GM10847 (cell line): Measurements from ENCODE around the gene GPANK1.

Experiments used
- POLR2A ChIP-seq: IDR thresholded peaks from 2 replicates; pipeline ENCODE4 v1.6.1; 2011; ENCODE audit not compliant: insufficient read length; ENCODE audit errors: extremely low read depth

GPANK1 gene

DNA sequence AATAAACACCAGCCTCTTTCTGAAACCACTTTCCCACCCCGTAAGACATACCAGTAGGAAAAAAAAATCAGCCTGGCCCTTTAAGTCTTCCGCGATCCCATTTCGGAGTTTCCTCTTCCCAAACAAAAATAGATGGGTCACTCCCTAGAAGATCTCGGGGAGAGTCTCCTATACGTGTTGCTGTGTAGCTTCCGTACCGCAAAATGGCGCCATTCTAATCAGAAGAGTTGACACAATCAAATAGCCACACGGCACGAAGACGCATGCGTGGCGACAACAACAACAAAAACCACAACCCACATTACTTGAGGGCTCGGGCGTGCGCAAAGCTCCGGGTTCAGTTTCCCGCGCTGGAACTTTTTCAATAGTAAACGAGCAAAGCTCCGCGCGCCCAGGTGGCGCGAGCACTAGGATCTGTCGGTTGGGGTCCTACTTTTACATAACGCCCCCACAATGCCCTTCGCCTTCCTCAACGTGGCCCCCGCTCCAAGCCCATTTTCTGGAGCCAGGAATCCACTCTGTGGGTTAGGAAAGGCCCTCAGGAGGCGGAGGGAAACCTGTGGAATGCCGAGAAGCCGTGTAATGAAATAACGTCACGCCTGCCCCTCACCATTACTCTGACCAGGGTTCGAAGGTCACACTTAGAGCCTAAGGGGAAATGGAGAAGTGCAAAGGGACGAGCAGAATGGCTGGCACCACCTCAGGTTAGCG lies at the start of gene GPANK1:
GPANK1 (minus strand) TSS at position 208 of the 711 bp plus-strand sequence. CDS start 519 bp downstream, outside the sequence.
- TF ChIP-seq POLR2A = peak; percentile 36

DNA sequence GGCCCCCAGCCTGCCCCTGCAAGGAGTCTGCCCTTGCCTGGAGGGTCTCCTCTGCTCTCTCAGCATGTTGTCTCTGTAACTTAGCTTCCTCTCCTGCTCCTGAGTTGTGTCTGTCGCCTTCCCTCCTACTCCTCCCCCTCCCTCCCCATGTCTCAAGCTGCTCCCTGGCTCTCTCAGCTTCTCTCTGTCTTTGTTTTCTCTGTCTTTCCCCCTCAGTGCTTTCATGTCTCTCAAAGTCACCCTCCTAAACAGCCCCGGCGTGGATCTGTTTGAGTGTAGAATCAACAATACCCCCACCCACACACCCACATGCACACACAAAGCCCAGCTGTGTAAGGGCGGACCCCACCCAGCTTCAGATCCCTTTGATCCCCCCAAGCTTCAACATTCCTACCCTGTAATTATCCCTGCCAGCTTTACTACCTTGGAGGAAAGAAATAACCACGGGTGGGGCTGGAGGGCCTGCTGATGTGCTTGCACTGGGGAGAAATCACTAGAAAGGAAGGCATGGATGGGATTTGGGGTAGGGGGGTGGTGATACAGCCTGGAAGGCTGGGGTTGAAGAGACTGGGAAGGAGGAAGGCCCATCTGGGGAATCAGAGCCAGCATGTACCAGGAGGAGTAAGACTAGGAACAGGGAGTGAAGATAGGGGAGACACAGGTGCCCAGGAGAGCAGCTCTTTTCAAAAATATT lies 49.3 kb upstream of the GPANK1 start:
- no peak for TF ChIP-seq POLR2A

DNA sequence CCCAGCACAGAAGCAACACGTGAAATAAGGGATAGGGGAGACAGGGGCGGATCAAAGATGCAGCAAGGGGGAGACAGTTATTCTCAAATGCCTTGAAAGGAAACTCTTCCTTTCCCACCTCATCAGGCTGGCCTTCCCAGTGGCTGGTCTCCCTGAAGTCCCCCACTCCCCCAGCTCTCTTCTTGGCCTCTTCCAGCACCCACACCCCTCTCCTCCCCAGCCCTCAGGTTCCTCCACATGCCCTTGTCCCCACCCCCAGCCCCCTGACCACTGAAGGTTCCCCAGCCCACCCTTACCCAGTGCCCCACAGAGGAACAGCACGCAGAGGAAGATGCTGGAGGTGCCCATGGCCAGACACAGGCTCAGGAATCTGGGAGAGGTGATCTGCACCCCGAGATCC lies 48.7 kb upstream of the GPANK1 start:
- TF ChIP-seq POLR2A = no peak

DNA sequence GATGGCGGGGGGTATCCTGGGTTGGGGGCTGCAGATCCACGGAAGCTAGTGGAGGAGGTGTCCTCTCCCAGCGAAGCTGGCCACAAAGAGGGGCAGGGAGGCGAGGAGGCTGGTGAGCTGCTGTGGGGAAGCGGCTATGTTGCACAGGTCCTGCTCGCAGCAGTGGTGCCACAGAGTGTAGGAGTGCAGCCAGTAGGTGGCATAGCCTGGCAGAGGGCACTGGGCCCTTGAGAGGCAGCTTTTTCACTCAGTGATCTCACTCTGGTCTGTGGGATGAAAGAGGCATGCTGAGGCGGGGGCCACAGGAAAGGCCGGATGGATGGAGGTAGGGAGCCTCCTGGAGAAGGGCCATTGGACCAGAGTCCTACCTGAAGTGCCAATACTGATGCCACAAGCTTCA lies 47.5 kb upstream of the GPANK1 start:
- TF ChIP-seq POLR2A = no peak

GRCh38 chr6:31711233-31711632 lies 46.4 kb upstream of the GPANK1 start:
- no peak for TF ChIP-seq POLR2A

- TF ChIP-seq POLR2A = no peak
Measured at GRCh38 chr6:31710523-31711219, 45.9 kb upstream of the GPANK1 start.

DNA sequence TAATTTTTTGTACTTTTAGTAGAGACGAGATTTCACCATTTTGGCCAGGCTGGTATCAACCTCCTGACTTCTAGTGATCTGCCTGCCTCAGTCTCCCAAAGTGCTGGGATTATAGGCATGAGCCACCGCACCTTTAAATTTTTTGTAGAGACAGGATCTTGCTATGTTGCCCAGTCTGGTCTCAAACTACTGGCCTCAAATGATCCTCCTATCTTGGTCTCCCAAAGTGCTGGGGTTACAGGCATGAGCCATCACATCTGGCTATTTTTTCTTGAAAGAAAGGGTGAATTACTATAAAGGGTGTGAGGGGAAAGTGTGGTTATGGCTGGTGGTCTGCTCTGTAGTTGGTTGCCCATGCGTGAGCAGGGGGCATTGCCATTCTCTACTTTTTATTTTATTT lies 43.4 kb upstream of the GPANK1 start:
- TF ChIP-seq POLR2A = no peak

DNA sequence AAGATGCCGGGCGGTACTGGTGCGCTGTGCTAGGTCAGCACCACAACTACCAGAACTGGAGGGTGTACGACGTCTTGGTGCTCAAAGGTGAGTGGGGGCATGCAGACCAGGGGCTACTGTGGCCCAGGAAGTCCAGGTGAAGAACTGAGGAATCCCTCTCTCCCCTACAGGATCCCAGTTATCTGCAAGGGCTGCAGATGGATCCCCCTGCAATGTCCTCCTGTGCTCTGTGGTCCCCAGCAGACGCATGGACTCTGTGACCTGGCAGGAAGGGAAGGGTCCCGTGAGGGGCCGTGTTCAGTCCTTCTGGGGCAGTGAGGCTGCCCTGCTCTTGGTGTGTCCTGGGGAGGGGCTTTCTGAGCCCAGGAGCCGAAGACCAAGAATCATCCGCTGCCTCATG lies 42.9 kb upstream of the GPANK1 start:
- TF ChIP-seq POLR2A = no peak

DNA sequence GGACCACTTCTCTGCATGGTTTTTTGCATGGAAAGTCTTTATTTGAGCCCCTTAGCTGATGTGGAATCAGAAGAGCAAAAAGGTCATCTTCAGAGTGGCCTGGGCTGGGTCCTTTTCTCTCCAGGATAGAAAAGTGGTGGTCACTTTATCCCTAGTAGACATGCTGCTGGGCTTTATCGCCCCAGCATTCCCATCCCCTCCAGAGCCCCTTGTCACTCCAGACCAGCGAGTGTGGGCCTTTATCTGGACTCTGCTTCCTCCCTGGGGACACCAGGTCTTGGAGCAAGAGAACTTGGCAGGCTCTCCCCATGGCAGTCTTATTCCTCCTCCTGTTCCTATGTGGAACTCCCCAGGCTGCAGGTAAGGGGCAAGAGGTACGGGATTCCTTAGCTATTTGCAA lies 41.8 kb upstream of the GPANK1 start, which contains the start of gene LY6G6F:
LY6G6F (plus strand) TSS at position 268 of the 400 bp plus-strand sequence; CDS start at position 309, 41 bp downstream.
- TF ChIP-seq POLR2A = no peak

DNA sequence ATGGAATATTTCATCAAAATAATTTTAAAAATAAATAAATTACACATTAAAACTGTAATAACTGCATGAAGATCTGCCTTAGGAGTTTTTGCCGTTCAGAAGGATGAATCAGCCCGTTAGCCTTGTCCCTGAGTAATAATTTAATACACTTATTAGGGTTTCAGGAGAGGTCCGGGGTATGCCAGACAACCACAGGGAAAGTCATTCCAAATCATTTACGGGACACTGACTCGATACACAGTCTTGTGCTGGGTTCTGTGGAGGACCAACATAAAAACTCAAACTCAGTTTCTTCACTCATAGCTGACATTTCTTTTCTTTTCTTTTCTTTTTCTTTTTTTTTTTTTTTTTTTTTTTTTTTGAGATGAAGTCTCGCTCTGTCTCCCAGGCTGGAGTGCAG lies 41.1 kb upstream of the GPANK1 start:
- no peak for TF ChIP-seq POLR2A

DNA sequence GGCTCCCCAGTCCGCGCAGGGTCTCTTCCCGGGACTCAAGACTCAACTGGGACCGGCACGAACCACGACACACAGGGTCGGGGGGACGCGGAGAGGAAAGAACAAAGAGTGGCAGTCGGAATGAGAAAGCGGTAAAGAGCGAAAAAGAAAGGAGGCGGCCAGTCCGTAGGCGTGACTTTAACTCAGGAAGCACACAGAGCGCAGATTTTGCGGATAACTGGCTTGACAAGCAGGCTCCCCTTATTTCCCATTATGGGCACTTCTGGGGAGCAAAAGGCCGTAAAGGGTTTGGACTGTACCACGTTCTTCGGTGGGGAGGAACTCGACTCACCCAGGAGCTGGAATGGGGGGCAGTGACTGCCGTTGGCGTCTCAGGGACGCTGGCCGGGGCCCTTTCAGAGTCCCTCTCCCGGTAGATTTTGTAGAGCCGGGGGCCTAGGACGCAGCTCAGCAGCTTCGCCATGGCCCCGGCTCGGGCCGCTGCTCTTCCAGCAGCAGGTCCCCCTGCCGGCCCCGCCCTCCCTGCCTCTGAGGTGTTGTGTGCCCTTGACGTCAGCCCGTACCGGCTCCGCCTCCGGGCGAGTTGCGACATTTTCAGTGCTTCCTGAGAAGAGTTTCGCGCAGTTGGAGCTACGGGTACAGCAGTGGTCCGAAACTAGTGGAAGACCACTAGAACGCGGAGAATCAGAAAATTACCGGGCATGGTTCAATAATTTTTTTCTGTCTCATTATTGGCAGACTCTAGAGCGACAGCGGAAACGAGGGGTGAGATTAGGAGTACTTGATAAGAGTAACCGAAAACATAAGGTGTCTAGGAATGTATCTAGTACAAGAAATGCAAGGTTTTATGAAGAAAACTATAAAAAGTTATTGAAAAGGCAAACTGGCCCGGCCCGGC lies 38.3 kb upstream of the GPANK1 start, which contains the start of gene ABHD16A:
ABHD16A (minus strand) TSS at position 506 of the 898 bp plus-strand sequence; CDS start at position 463, 43 bp downstream.
- peak; percentile 89 for TF ChIP-seq POLR2A

- TF ChIP-seq POLR2A = no peak
Measured at GRCh38 chr6:31702405-31702818, 37.6 kb upstream of the GPANK1 start.

- TF ChIP-seq POLR2A = no peak
Measured at GRCh38 chr6:31701666-31702404, 37.0 kb upstream of the GPANK1 start.
